Fibroblast of lung (primary cell): ENCODE results near the gene WDFY1.
"Not testable (repeated sequence)": the region's sequence is repeated elsewhere in the genome, so short reads cannot be mapped to it uniquely, and the experiment has no call there.

Experiments used
- CTCF ChIP-seq, 2 donors: IDR thresholded peaks in 1 of 2; conservative IDR thresholded peaks in 1 of 2; 1 replicate in 1 of 2; 2 replicates in 1 of 2; pipeline ENCODE4 v1.5.1; 2011 to 2012; ENCODE audit warnings: low read length in 2 of 2, control low read depth in 1 of 2, inconsistent platforms in 1 of 2, low read depth in 1 of 2, mild to moderate bottlenecking in 1 of 2
- EZH2 ChIP-seq: IDR thresholded peaks from 2 replicates; pipeline ENCODE4 v1.5.1; 2012; ENCODE audit warnings: low read length, control low read depth, mild to moderate bottlenecking; ENCODE audit errors: missing control alignments

GRCh38 chr2:223871661-223872060 lies 73.5 kb downstream of the WDFY1 start:
- TF ChIP-seq CTCF (conservative IDR thresholded peaks at IDR 0.05 in 1 of 2, IDR thresholded peaks at IDR 0.05 in 1 of 2; ENCODE audit: low read depth in 1 of 2, low read length in 2 of 2); EZH2: not testable (repeated sequence)
